Neuronal stem cell (in vitro differentiated cells): ENCODE data around the gene DNAH17.

Source experiments
- DNase-seq: peaks from one replicate; pipeline ENCODE4 v3.0.0-alpha.2; 2013; ENCODE audit warnings: low spot score
- H2AFZ ChIP-seq: one replicate; pipeline ENCODE4 v1.6.1; 2013; ENCODE audit warnings: mild to moderate bottlenecking, low read length, inconsistent platforms
- H2AK5ac ChIP-seq: 2 replicates; pipeline ENCODE4 v1.6.1; 2013; ENCODE audit warnings: low read depth, mild to moderate bottlenecking, inconsistent platforms, low read length, moderate library complexity, mixed read lengths
- H2BK120ac ChIP-seq: 2 replicates; pipeline ENCODE4 v1.6.1; 2013; ENCODE audit warnings: low read depth, mild to moderate bottlenecking, inconsistent platforms, low read length, moderate library complexity, mixed read lengths
- H2BK12ac ChIP-seq: one replicate; pipeline ENCODE4 v1.6.1; 2013; ENCODE audit warnings: low read length, inconsistent platforms
- H2BK15ac ChIP-seq: 2 replicates; pipeline ENCODE4 v1.6.1; 2013; ENCODE audit warnings: mild to moderate bottlenecking, low read length, inconsistent platforms, mixed read lengths
- H2BK5ac ChIP-seq: one replicate; pipeline ENCODE4 v1.6.1; 2013; ENCODE audit warnings: inconsistent platforms, mild to moderate bottlenecking, low read length, moderate library complexity
- H3K14ac ChIP-seq: one replicate; pipeline ENCODE4 v1.6.1; 2013; ENCODE audit warnings: low read length, inconsistent platforms
- H3K18ac ChIP-seq: 2 replicates; pipeline ENCODE4 v1.6.1; 2013; ENCODE audit warnings: low read length, inconsistent platforms
- H3K23ac ChIP-seq: 2 replicates; pipeline ENCODE4 v1.6.1; 2013; ENCODE audit warnings: low read depth, mild to moderate bottlenecking, mixed read lengths, low read length, inconsistent platforms; ENCODE audit not compliant: poor library complexity
- H3K27ac ChIP-seq: replicated peaks from 3 replicates; pipeline ENCODE4 v1.5.1; 2013; ENCODE audit warnings: low read length, inconsistent platforms
- H3K27me3 ChIP-seq, 3 experiments: 2 replicates each; pipeline ENCODE4 v1.6.1; 2013; ENCODE audit warnings: low read length in 3 of 3, mild to moderate bottlenecking in 2 of 3, inconsistent platforms in 1 of 3, low read depth in 1 of 3, mixed read lengths in 1 of 3, moderate library complexity in 1 of 3; ENCODE audit not compliant: control insufficient read depth in 3 of 3, insufficient read depth in 3 of 3
- H3K36me3 ChIP-seq, 2 donors: replicated peaks in 1 of 2; 2 replicates each; pipeline ENCODE4 v1.6.1; 2013; ENCODE audit warnings: low read length in 2 of 2; ENCODE audit not compliant: control insufficient read depth in 2 of 2, insufficient read depth in 2 of 2
- H3K4ac ChIP-seq: 2 replicates; pipeline ENCODE4 v1.6.1; 2013; ENCODE audit warnings: inconsistent platforms, mild to moderate bottlenecking, low read length, moderate library complexity
- H3K4me1 ChIP-seq, 2 donors: 1 replicate in 1 of 2; 2 replicates in 1 of 2; pipeline ENCODE4 v1.6.1; 2013; ENCODE audit warnings: low read length in 2 of 2, low read depth in 1 of 2; ENCODE audit not compliant: control insufficient read depth in 2 of 2, insufficient read depth in 1 of 2
- H3K4me2 ChIP-seq: one replicate; pipeline ENCODE4 v1.6.1; 2013; ENCODE audit warnings: mild to moderate bottlenecking, low read length, inconsistent platforms; ENCODE audit not compliant: insufficient read depth, poor library complexity, severe bottlenecking
- H3K4me3 ChIP-seq, 2 donors: 2 replicates each; pipeline ENCODE4 v1.5.1; 2013; ENCODE audit warnings: low read length in 2 of 2, mild to moderate bottlenecking in 2 of 2, inconsistent platforms in 1 of 2, moderate library complexity in 1 of 2
- H3K79me1 ChIP-seq: one replicate; pipeline ENCODE4 v1.6.1; 2013; ENCODE audit warnings: low read depth, mild to moderate bottlenecking, inconsistent platforms, low read length, moderate library complexity
- H3K9ac ChIP-seq: one replicate; pipeline ENCODE4 v1.6.1; 2013; ENCODE audit warnings: mild to moderate bottlenecking, low read depth, low read length, inconsistent platforms; ENCODE audit not compliant: poor library complexity
- H3K9me3 ChIP-seq, 2 donors: replicated peaks in 1 of 2; 2 replicates each; pipeline versions ENCODE3 to v1.6.1; 2013; ENCODE audit warnings: low read length in 2 of 2, mild to moderate bottlenecking in 2 of 2, inconsistent platforms in 1 of 2, low read depth in 1 of 2, mixed read lengths in 1 of 2, moderate library complexity in 1 of 2; ENCODE audit not compliant: control insufficient read depth in 2 of 2, insufficient read depth in 1 of 2
- H4K8ac ChIP-seq: one replicate; pipeline ENCODE4 v1.6.1; 2013; ENCODE audit warnings: low read depth, mild to moderate bottlenecking, inconsistent platforms, low read length, moderate library complexity
- H4K91ac ChIP-seq: one replicate; pipeline ENCODE4 v1.6.1; 2013; ENCODE audit warnings: low read length, low read depth, mild to moderate bottlenecking, inconsistent platforms; ENCODE audit not compliant: poor library complexity
- WGBS, 2 donors: extraction: QIAGEN DNeasy Blood & Tissue Kit; methylation state at CpG; one replicate each; pipeline ENCODE4 v1.1.7; 2013; ENCODE audit warnings: missing lambda C conversion rate in 2 of 2, mixed read lengths in 1 of 2; ENCODE audit not compliant: insufficient read length in 2 of 2, insufficient replicate concordance in 1 of 2; ENCODE audit errors: extremely low coverage in 2 of 2; 5-methylcytosine and 5-hydroxymethylcytosine counted together

The DNAH17 gene

DNA sequence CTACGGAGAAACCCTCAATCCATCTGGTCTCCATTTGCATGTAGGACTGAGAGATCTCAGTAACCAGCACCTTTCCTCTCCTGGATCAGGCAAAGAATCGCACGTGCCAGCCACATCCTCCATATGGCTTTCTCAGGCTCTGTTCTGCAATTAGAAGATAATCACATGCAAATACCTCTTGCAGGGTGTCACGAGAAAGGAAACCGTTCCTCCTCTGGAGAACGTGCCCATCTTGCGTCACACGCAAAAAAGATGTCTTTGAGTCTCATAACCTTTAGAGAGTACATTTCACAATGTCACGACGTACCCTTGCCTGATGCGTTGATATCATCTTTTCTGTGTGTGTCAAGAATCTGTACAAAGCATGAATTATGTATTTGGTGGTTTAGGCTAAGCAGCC is 36.2 kb upstream of the DNAH17 start:
- Histone ChIP-seq H3K9ac (no peak overlapping the region), H3K18ac (no peak overlapping the region), H2BK5ac (no peak overlapping the region), H3K4me1 (no peaks in the 10 kb centered on the region), H2AFZ (no peak overlapping the region), H3K27ac (no peak overlapping the region), H2BK120ac (no peak overlapping the region), H2AK5ac (no peak overlapping the region), H3K4me2 (no peak overlapping the region), H4K8ac (no peak overlapping the region), H3K9me3 (peaks cover 0 to 2% of the 10 kb centered on the region in 2 donors), H2BK12ac (no peak overlapping the region), H3K4me3 (no peak overlapping the region), H3K79me1 (no peaks in the 10 kb centered on the region), H3K4ac (no peak overlapping the region), H2BK15ac (no peak overlapping the region), H3K23ac (no peak overlapping the region), H4K91ac (no peak overlapping the region), H3K36me3 (no peaks in the 10 kb centered on the region), H3K27me3 (peaks cover 0 to 12% (median 0%) of the 10 kb centered on the region in 3 experiments), H3K14ac (no peak overlapping the region)
- no peak for DNase-seq
- WGBS, 2 donors: no CpG with 5 or more reads among the region's 11 CpGs

DNA sequence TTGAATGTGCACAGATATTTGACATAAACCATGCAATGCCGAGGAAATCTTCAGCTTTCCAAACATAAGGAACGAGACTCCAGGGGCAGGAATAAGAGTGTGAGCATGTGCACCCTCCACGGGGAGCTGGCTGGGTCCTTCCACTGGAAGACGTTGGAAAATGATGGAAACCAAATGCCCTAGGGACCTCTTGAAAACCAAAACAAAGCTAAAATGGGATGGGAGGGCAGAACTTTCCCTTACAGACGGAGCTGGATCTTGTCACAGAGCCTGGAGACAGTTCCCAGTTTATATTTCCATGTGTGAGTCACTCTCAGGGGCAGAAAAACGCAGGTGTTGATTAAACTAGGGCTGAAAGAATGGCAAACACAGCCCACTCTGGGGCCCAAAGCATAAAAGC is 34.4 kb upstream of the DNAH17 start:
- peaks cover 0 to 8% (median 0%) of the 10 kb centered on the region in 3 experiments for H3K27me3 ChIP-seq
- H2BK15ac ChIP-seq: no peak overlapping the region
- no peaks in the 10 kb centered on the region for H3K79me1 ChIP-seq
- no peak overlapping the region for H3K14ac ChIP-seq
- no peak overlapping the region for H3K27ac ChIP-seq
- no peak overlapping the region for H2BK120ac ChIP-seq
- H2AFZ ChIP-seq: no peak overlapping the region
- no peak overlapping the region for H3K18ac ChIP-seq
- H4K8ac ChIP-seq: no peak overlapping the region
- peaks cover 0 to 2% of the 10 kb centered on the region in 2 donors for H3K9me3 ChIP-seq
- H4K91ac ChIP-seq: no peak overlapping the region
- no peak overlapping the region for H3K9ac ChIP-seq
- H3K4me1 ChIP-seq: peaks cover 0 to 4% of the 10 kb centered on the region in 2 donors
- H2AK5ac ChIP-seq: no peak overlapping the region
- H3K23ac ChIP-seq: no peak overlapping the region
- no CpG with 5 or more reads among the region's 6 CpGs for WGBS, 2 donors
- H2BK5ac ChIP-seq: no peak overlapping the region
- no peak overlapping the region for H3K4me2 ChIP-seq
- H3K4me3 ChIP-seq: no peak overlapping the region
- DNase-seq: no peak
- no peak overlapping the region for H3K4ac ChIP-seq
- no peaks in the 10 kb centered on the region for H3K36me3 ChIP-seq
- no peak overlapping the region for H2BK12ac ChIP-seq

DNA sequence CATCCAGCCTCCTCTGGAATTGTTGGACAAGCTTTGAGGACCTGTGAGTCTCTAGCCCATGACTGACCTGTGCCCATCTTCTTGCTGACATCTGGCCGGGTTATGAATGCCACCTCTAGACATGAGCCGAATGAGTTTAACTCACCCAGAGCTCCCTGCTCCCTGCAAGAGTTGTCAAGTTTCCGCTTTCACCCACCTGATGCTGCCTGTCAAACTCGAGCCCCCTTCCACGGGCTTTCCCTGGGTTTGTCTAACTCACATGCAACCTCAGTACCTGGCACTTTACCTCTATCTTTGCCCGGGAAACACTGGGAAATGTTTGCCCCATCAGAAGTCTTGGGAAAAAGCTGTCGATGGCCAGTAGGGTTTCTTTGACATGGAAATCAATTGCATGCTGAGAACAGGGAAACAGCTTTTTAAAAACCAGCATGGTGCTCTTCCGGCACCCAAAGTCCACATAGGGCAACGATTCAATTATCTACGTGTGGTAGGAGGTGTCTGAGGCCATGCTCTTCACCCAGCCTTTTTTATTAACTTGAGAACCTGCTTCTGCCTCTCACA is 33.8 kb upstream of the DNAH17 start:
- Histone ChIP-seq H4K91ac (peak overlapping the region; percentile 14), H3K9ac (no peak overlapping the region), H2BK15ac (no peak overlapping the region), H4K8ac (no peak overlapping the region), H2AK5ac (no peak overlapping the region), H3K23ac (no peak overlapping the region), H3K27me3 (peaks cover 0 to 8% (median 0%) of the 10 kb centered on the region in 3 experiments), H3K79me1 (no peaks in the 10 kb centered on the region), H2BK12ac (no peak overlapping the region), H2AFZ (no peak overlapping the region), H3K27ac (no peak overlapping the region), H3K4ac (no peak overlapping the region), H2BK120ac (no peak overlapping the region), H3K9me3 (peaks cover 0 to 2% of the 10 kb centered on the region in 2 donors), H3K4me3 (no peak overlapping the region), H2BK5ac (no peak overlapping the region), H3K36me3 (no peaks in the 10 kb centered on the region), H3K4me2 (no peak overlapping the region), H3K18ac (no peak overlapping the region), H3K4me1 (peaks cover 0 to 4% of the 10 kb centered on the region in 2 donors), H3K14ac (no peak overlapping the region)
- DNase-seq: no peak
- no CpG with 5 or more reads among the region's 10 CpGs for WGBS, 2 donors

DNA sequence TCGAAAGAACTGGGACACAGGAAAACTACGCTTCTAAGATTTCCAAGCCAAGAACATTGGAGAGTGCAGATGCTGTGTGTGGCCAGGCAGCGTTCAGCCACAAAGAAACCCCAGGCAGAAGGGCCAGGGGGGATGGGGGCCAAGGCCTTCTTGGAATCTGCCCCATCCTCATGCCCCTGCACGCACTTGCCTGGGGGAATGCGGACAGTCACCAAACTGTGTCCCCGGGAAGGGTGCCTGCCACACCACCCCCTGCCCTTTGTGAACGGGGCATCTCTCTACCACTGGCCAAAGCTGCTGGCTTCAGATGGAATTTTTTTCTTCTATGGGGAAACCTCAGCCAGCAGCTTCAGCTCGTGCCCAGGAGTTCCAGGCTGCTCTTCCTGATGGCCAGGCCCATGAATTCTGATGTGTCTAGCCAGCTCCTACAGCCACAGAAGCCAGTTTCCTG is 32.0 kb upstream of the DNAH17 start:
- no peak overlapping the region for H4K8ac ChIP-seq
- H3K23ac ChIP-seq: no peak overlapping the region
- no peak overlapping the region for H2BK12ac ChIP-seq
- no peak overlapping the region for H3K9ac ChIP-seq
- no peak overlapping the region for H4K91ac ChIP-seq
- no peak overlapping the region for H3K4me2 ChIP-seq
- DNase-seq: no peak
- H3K27me3 ChIP-seq: peaks cover 0 to 8% (median 0%) of the 10 kb centered on the region in 3 experiments
- H3K18ac ChIP-seq: no peak overlapping the region
- no peak overlapping the region for H2AK5ac ChIP-seq
- H2BK120ac ChIP-seq: no peak overlapping the region
- H3K4ac ChIP-seq: no peak overlapping the region
- peaks cover 0 to 4% of the 10 kb centered on the region in 2 donors for H3K4me1 ChIP-seq
- H3K4me3 ChIP-seq: no peak overlapping the region
- no peak overlapping the region for H2BK15ac ChIP-seq
- H3K9me3 ChIP-seq: peaks cover 0 to 2% of the 10 kb centered on the region in 2 donors
- H3K79me1 ChIP-seq: no peaks in the 10 kb centered on the region
- H3K27ac ChIP-seq: no peak overlapping the region
- WGBS, 2 donors: no CpG with 5 or more reads among the region's 8 CpGs
- H2BK5ac ChIP-seq: no peak overlapping the region
- no peak overlapping the region for H2AFZ ChIP-seq
- no peaks in the 10 kb centered on the region for H3K36me3 ChIP-seq
- H3K14ac ChIP-seq: no peak overlapping the region
